HG02759 (cell line): Measurements from ENCODE around the gene OR4D1.
"Not testable (repeated sequence)": the region's sequence is repeated elsewhere in the genome, so short reads cannot be mapped to it uniquely, and the experiment has no call there.

Experiments
- ATAC-seq: cut with Tn5 transposase; IDR thresholded peaks from one replicate; pipeline ENCODE4 v1.9.1; 2021; ENCODE audit warnings: mild to moderate bottlenecking, moderate library complexity; ENCODE audit not compliant: unreplicated experiment

The OR4D1 gene

GRCh38 chr17:58147930-58148434 is at the start of gene OR4D1:
TSS of gene OR4D1 (plus strand) at chr17:58148384. CDS start at chr17:58155154, 6,770 bp downstream.
- ATAC-seq, result no peak

GRCh38 chr17:58100506-58100905 is 47.7 kb upstream of the OR4D1 start:
- no peak for ATAC-seq

GRCh38 chr17:58101898-58102297 is 46.3 kb upstream of the OR4D1 start:
- not testable (repeated sequence) for ATAC-seq

GRCh38 chr17:58105093-58105492 is 43.1 kb upstream of the OR4D1 start:
- ATAC-seq, result no peak

GRCh38 chr17:58107306-58107705 is 40.9 kb upstream of the OR4D1 start:
- no peak for ATAC-seq

GRCh38 chr17:58109197-58109596 is 39.0 kb upstream of the OR4D1 start:
- no peak for ATAC-seq

- no peak for ATAC-seq
These were observed 38.2 kb upstream of the OR4D1 start for GRCh38 chr17:58110012-58110411.

- ATAC-seq, result no peak
These were observed 36.5 kb upstream of the OR4D1 start for GRCh38 chr17:58111676-58112075.

- no peak for ATAC-seq
These were observed 35.1 kb upstream of the OR4D1 start for GRCh38 chr17:58112970-58113631.

GRCh38 chr17:58113947-58114346 is 34.2 kb upstream of the OR4D1 start:
- ATAC-seq, result no peak

- ATAC-seq, result no peak
These were observed 30.8 kb upstream of the OR4D1 start for GRCh38 chr17:58117382-58117781.

- no peak for ATAC-seq
These were observed 28.7 kb upstream of the OR4D1 start for GRCh38 chr17:58119491-58119890.

GRCh38 chr17:58120195-58120822 is 27.9 kb upstream of the OR4D1 start:
- ATAC-seq, result no peak

- no peak for ATAC-seq
These were observed 26.3 kb upstream of the OR4D1 start for GRCh38 chr17:58121925-58122324.

- ATAC-seq, result no peak
These were observed 20.3 kb upstream of the OR4D1 start for GRCh38 chr17:58127846-58128245.

GRCh38 chr17:58132697-58133096 is 15.5 kb upstream of the OR4D1 start:
- not testable (repeated sequence) for ATAC-seq

GRCh38 chr17:58136669-58137279 is 11.4 kb upstream of the OR4D1 start:
- no peak for ATAC-seq

GRCh38 chr17:58141505-58141904 is 6.7 kb upstream of the OR4D1 start:
- no peak for ATAC-seq

GRCh38 chr17:58143335-58143734 is 4.8 kb upstream of the OR4D1 start:
- ATAC-seq, result not testable (repeated sequence)

- ATAC-seq, result no peak
These were observed 3.4 kb upstream of the OR4D1 start for GRCh38 chr17:58144801-58145200.

GRCh38 chr17:58148609-58149008 is 425 bp downstream of the OR4D1 start:
- ATAC-seq, result no peak

- no peak for ATAC-seq
These were observed 2.2 kb downstream of the OR4D1 start for GRCh38 chr17:58150394-58150793.
